ENCODE data around the gene GJA5.

The GJA5 gene

DNA sequence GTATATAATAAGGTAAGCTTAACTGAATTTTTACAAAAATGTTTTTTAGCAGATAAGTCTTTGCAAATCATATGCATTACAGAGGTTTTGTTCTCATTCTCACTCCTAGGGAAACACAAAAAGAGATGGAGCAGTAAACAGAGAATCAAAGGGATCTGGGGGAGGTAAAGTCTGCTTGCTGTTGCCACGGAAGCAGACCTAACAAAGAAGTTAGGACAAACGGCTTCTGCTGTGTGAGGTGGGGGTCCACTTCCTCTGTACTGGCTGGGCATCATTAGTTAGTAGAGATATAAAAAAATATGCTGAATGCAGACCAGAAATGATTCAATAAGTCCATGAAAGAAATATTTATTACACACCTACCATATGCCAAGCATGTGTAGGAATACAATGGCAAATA lies 34.2 kb downstream of the GJA5 start:
- no peak for DNase-seq

DNA sequence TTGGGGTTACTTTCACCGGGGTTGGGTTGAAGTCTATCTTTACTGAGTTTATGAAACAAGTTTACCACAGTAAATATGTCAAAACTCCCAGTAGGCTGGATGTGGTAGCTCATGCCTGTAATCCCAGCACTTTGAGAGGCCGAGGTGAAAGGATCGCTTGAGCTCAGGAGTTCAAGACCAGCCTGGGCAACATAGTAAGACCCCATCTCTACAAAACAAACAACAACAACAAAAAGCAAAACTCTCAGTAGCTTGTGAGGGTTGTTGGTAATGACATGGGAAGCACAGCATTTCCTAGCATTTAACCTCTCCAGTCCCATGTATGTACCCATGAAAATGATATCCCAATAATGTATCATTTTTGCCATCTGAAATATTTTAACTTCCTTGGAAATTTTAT lies 34.7 kb downstream of the GJA5 start:
- no peak for DNase-seq

DNA sequence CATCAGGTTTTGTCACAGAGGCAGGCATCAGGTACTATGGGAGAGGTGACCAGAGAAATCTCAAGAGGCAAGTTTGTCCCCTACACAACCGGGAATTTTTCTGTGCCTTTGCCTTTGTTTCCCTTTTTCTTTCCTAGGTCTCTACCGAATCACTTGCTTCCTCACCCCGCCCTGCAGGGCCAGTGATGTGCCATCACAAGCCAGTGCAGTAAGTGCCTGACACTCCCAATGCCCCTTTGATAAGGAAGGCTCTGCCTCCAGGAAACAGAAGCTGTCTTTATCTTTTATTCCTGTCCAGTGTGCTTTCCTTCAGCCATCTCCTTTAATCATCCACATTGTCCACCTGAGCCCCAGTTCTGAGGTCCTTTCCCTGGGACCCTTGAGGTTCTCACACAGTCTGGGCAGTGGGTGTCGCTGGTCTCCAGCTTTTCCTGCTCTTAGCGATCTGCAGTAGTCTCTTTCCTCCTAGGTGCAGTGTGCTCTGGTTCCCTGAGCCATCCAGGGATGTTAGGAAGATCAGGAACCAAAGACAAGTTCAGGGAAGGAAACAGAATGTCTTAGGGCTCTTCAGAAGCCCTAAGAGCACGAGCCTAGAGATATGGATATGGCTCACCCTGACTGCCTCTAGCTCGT lies 36.6 kb downstream of the GJA5 start:
- no peak for DNase-seq

DNA sequence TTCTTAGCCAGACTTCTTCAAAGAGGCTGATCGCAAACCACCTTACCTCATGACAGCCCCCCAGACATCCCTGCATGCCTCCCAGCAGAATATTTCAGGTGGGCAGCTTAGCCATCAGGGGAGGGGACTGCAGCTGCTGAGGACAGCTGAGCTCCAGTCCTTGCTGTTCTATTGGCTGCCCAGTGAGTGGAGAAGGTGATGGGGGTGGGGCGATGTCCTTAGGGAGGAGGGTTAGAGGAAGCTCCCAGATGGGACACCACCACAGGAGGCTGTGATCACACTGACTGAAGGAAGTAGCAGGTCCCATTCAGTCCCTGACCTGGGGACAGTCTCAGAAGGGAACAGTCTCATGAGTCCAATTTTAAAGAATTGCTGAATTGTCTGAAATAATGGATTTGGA lies 38.3 kb downstream of the GJA5 start:
- DNase-seq, result no peak

DNA sequence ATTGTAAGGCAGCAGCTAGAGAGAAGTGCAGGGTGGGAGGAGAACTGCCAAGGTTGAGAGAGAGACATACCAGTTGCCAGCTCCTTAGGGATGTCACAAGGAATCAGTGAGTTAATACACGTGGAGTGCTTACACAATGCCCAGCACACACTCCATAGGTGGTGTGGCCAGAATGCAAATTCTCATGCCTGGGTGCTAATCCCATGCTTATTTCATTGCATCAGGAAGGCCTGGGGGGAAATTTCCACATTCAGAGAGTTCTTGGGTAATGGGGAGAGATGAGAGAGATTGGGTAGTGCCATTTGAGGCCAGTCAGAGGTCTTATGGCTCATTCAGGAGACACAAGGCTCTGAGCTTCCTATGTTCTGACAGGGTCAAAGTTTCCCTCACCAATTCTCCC lies 38.7 kb downstream of the GJA5 start:
- no peak for DNase-seq

DNA sequence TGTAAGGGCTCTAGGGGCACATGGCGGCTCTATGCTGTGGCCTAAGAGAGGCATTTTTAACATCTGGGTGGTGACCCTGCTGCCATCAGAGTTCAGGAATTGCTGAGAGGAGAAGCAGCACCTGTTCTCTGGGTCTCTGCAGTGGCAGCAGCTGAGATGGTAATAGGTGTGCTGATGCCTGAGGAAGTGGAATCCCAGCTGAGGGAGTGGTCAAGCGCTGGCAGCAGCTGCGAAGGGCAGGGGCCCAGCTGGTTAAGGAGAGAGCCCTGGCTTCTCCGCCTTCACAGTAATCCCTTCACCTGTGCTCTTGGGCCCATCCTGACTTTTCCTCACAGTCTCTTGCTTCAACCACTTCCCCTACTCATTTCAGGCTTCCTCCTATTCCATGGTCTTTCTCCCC lies 39.8 kb downstream of the GJA5 start:
- DNase-seq, result no peak

DNA sequence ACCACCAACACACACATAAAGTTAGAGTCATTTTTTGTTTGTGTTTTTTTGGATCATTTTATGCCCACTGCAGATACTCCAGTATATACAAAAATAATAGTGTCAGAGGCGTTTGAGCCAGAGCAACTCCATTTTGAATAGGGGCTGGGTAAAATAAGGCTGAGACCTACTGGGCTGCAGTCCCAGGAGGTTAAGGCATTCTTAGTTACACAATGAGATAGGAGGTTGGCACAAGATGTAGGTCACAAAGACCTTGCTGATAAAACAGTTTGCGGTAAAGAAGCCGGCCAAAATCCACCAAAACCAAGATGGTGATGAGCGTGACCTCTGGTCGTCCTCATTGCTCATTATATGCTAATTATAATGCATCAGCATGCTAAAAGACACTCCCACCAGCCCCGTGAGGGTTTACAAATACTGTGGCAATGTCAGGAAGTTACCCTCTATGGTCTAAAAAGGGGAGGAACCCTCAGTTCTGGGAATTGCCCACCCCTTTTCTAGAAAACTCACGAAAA lies 40.6 kb downstream of the GJA5 start:
- no peak for DNase-seq

DNA sequence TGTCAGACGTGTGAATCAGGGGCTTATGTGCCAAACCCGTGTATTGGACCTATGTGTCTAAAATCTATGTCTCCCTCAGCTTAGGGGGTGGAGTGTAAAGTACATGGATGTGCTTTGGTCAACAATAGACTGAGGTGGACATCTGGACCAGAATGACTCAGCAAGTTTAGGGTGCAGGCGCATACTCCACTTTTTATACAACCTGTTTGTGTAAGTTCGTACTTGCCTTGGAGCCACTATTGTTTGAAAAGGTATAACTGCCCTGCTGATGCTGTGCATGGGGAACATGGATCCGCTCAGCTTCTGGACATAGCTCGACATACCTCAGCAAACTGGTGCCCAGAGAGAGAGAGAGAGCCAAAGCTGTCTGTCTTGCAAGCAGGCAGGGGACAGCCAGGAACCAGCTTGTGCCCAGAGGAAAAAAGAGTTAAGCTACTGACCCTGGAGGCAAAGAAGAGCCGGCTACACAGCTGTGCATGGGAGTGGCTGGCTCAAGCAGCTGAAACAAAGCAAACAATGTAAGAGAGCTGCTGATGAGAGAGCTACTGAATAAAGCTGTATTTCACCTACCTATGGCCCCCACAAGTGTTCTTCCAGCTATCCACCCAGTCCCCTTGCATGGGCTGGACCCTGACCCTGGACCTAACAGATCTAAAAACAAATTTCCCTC lies 41.2 kb downstream of the GJA5 start:
- no peak for DNase-seq

DNA sequence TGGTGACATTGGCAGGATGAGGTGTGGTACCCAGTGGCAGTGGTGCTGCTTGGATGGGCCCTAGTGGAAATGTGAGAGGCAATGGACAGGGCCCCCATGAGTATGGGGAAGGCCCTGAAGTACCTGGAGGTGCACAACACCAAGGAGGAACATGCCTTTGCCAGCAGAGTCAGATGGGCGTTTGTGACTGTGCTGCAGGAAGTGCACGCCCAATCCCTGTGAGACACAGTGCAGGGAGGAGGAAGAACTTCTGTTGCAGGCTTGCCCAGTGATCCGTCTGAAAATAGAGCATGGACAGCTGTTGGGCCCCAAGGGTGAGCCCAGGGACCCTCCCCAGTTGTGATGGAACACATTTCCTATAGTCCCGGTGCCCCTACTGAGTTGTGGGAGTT lies 42.7 kb downstream of the GJA5 start:
- no peak for DNase-seq

DNA sequence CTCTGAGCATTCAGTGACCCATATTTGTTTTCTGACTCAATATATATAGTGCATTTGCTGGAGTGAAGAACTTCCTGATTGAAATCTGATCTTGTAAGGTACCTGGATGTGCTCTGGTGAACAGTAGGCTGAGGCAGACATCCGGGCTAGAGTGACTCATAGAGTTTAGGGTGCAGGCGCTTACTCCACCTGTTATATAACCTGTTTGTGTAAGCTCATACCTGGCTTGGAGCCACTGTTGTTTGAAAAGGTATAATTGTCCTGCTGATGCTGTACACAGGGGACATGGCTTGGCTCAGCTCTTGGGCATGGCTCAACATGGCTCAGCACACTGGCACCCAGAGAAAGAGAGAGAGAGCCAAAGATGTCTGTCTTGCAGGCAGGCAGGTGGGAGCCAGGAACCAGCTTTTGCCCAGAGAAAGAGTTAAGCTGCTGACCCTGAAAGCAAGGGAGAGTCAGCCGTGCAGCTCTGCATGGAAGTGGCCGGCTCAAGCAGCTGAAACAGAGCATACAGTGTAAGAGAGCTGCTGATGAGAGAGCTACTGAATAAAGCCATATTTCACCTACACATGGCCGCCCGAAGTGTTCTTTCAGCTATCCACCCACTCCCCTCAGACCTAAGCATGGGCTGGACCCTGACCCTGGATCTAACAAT lies 43.2 kb downstream of the GJA5 start:
- DNase-seq, result no peak

DNA sequence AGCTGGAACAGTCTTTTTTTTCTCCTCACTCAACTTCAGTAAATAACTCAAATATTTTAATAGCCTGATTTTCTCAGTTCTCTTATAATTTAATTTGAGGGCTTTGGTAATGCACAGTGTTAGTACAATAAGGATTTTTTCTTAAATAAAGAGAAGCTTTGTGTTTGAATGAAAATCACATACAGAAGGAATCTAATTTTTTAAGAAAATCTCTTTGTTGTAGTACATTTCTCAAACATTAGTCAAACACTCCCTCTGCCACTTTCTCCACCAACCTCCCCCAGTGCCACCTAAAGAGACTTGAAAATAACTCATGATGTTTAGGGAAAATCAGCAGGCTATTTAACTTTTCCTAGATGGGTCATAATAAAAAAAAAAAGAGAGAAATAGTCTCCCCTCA lies 47.8 kb downstream of the GJA5 start:
- DNase-seq, result no peak

Data from effector CD8-positive, alpha-beta T cell (primary cell).